Measurements from ENCODE around the gene ANKRD36C.
"Not testable (repeated sequence)": the region's sequence is repeated elsewhere in the genome, so short reads cannot be mapped to it uniquely, and the experiment has no call there.

- TF ChIP-seq, protein P1, sequence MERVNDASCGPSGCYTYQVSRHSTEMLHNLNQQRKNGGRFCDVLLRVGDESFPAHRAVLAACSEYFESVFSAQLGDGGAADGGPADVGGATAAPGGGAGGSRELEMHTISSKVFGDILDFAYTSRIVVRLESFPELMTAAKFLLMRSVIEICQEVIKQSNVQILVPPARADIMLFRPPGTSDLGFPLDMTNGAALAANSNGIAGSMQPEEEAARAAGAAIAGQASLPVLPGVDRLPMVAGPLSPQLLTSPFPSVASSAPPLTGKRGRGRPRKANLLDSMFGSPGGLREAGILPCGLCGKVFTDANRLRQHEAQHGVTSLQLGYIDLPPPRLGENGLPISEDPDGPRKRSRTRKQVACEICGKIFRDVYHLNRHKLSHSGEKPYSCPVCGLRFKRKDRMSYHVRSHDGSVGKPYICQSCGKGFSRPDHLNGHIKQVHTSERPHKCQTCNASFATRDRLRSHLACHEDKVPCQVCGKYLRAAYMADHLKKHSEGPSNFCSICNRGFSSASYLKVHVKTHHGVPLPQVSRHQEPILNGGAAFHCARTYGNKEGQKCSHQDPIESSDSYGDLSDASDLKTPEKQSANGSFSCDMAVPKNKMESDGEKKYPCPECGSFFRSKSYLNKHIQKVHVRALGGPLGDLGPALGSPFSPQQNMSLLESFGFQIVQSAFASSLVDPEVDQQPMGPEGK (CRISPR knock-in tag; IDR thresholded peaks at IDR 0.05; ENCODE audit: borderline replicate concordance) = not testable (repeated sequence)
- not testable (repeated sequence) for TF ChIP-seq RARB (CRISPR knock-in tag; IDR thresholded peaks at IDR 0.05); GLIS3 (CRISPR knock-in tag; IDR thresholded peaks at IDR 0.05); TCF4 (CRISPR knock-in tag; IDR thresholded peaks at IDR 0.05; ENCODE audit: borderline replicate concordance); OSR1 (CRISPR knock-in tag; IDR thresholded peaks at IDR 0.05); PPARA (CRISPR knock-in tag; IDR thresholded peaks at IDR 0.05; ENCODE audit: borderline replicate concordance); ZFP3 (CRISPR knock-in tag; IDR thresholded peaks at IDR 0.05); ISL1 (CRISPR knock-in tag; IDR thresholded peaks at IDR 0.05); TOX (CRISPR knock-in tag; IDR thresholded peaks at IDR 0.05; ENCODE audit: borderline replicate concordance); ARNTL (CRISPR knock-in tag; IDR thresholded peaks at IDR 0.05; ENCODE audit: borderline replicate concordance, low read depth)
- TF ChIP-seq, protein P2, sequence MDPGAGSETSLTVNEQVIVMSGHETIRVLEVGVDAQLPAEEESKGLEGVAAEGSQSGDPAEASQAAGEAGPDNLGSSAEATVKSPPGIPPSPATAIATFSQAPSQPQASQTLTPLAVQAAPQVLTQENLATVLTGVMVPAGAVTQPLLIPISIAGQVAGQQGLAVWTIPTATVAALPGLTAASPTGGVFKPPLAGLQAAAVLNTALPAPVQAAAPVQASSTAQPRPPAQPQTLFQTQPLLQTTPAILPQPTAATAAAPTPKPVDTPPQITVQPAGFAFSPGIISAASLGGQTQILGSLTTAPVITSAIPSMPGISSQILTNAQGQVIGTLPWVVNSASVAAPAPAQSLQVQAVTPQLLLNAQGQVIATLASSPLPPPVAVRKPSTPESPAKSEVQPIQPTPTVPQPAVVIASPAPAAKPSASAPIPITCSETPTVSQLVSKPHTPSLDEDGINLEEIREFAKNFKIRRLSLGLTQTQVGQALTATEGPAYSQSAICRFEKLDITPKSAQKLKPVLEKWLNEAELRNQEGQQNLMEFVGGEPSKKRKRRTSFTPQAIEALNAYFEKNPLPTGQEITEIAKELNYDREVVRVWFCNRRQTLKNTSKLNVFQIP (CRISPR knock-in tag; IDR thresholded peaks at IDR 0.05; ENCODE audit: borderline replicate concordance, low read depth) = not testable (repeated sequence)
- TF ChIP-seq, protein P3, sequence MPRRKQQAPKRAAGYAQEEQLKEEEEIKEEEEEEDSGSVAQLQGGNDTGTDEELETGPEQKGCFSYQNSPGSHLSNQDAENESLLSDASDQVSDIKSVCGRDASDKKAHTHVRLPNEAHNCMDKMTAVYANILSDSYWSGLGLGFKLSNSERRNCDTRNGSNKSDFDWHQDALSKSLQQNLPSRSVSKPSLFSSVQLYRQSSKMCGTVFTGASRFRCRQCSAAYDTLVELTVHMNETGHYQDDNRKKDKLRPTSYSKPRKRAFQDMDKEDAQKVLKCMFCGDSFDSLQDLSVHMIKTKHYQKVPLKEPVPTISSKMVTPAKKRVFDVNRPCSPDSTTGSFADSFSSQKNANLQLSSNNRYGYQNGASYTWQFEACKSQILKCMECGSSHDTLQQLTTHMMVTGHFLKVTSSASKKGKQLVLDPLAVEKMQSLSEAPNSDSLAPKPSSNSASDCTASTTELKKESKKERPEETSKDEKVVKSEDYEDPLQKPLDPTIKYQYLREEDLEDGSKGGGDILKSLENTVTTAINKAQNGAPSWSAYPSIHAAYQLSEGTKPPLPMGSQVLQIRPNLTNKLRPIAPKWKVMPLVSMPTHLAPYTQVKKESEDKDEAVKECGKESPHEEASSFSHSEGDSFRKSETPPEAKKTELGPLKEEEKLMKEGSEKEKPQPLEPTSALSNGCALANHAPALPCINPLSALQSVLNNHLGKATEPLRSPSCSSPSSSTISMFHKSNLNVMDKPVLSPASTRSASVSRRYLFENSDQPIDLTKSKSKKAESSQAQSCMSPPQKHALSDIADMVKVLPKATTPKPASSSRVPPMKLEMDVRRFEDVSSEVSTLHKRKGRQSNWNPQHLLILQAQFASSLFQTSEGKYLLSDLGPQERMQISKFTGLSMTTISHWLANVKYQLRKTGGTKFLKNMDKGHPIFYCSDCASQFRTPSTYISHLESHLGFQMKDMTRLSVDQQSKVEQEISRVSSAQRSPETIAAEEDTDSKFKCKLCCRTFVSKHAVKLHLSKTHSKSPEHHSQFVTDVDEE (CRISPR knock-in tag; IDR thresholded peaks at IDR 0.05) = not testable (repeated sequence)
- TF ChIP-seq, protein P4, sequence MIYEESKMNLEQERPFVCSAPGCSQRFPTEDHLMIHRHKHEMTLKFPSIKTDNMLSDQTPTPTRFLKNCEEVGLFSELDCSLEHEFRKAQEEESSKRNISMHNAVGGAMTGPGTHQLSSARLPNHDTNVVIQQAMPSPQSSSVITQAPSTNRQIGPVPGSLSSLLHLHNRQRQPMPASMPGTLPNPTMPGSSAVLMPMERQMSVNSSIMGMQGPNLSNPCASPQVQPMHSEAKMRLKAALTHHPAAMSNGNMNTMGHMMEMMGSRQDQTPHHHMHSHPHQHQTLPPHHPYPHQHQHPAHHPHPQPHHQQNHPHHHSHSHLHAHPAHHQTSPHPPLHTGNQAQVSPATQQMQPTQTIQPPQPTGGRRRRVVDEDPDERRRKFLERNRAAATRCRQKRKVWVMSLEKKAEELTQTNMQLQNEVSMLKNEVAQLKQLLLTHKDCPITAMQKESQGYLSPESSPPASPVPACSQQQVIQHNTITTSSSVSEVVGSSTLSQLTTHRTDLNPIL (CRISPR knock-in tag; IDR thresholded peaks at IDR 0.05; ENCODE audit: low read depth) = not testable (repeated sequence)
Measured at GRCh38 chr2:95799147-95799889, 192.3 kb downstream of the ANKRD36C start.
